Transverse colon (tissue), 4 donors: ENCODE data around the gene PAPOLA. TPM values are rescaled to one million over a fixed set of nuclear protein-coding genes. Genes with fewer than 3 reads are reported as not detected.

Source experiments
- DNase-seq: peaks from one replicate; pipeline ENCODE4 v3.0.0-alpha.2; 2019
- H3K27ac ChIP-seq, 4 donors: fragments of 200-600 bp; sonication (generic); 2 replicates each; pipeline ENCODE4 v1.5.1; 2016 to 2018; ENCODE audit warnings: inconsistent platforms in 4 of 4
- H3K27me3 ChIP-seq: fragments of 200-600 bp; sonication (generic); 2 replicates; pipeline ENCODE4 v1.5.1; 2017; ENCODE audit warnings: inconsistent platforms
- H3K36me3 ChIP-seq, 4 donors: fragments of 200-600 bp; sonication (generic); 2 replicates each; pipeline ENCODE4 v1.5.1; 2017 to 2019; ENCODE audit warnings: inconsistent platforms in 4 of 4
- H3K4me1 ChIP-seq, 4 donors: fragments of 200-600 bp; sonication (generic); 2 replicates each; pipeline ENCODE4 v1.5.1; 2017 to 2020; ENCODE audit warnings: inconsistent platforms in 4 of 4
- H3K4me3 ChIP-seq, 4 donors: fragments of 200-600 bp; sonication (generic); 1 replicate in 1 of 4; 2 replicates in 3 of 4; pipeline versions ENCODE4 v1.5.1 to v1.6.1; 2017 to 2019; ENCODE audit warnings: inconsistent platforms in 4 of 4
- H3K9me3 ChIP-seq, 2 donors: fragments of 200-600 bp; sonication (generic); 2 replicates each; pipeline ENCODE4 v1.5.1; 2017 to 2019; ENCODE audit warnings: inconsistent platforms in 2 of 2
- CTCF ChIP-seq, 5 experiments: fragments of 200-600 bp in 3 of 5; fragments of 450-650 bp in 2 of 5; sonication (generic) in 3 of 5; IDR thresholded peaks; 1 replicate in 2 of 5; 2 replicates in 3 of 5; pipeline ENCODE4 v1.5.1; 2016 to 2017; ENCODE audit warnings: antibody characterized with exemption in 5 of 5, inconsistent platforms in 3 of 5, mild to moderate bottlenecking in 2 of 5, moderate library complexity in 1 of 5
- EP300 ChIP-seq: sonication (generic); formaldehyde crosslinking; IDR thresholded peaks from one replicate; pipeline ENCODE4 v1.6.1; 2017; ENCODE audit warnings: antibody characterized with exemption, low read depth
- POLR2A ChIP-seq: fragments of 450-650 bp; IDR thresholded peaks from one replicate; pipeline ENCODE4 v1.6.1; 2016; ENCODE audit warnings: antibody characterized with exemption, mild to moderate bottlenecking, moderate library complexity
- POLR2AphosphoS5 ChIP-seq, 3 donors: sonication (generic); formaldehyde crosslinking; IDR thresholded peaks; one replicate each; pipeline ENCODE4 v1.6.1; 2016; ENCODE audit warnings: antibody characterized with exemption in 3 of 3
- WGBS, 2 donors: methylation state at CpG; one replicate each; pipeline ENCODE4 v1.1.5; 2018; ENCODE audit warnings: low coverage in 1 of 2; 5-methylcytosine and 5-hydroxymethylcytosine counted together
- in situ Hi-C, 4 donors: fragments of 200-750 bp; cut with MboI; loops; one replicate each; pipeline versions ENCODE4 v1.15.0 to v1.15.1; 2017; ENCODE audit warnings: low sequenced_read_pairs in 3 of 4, low pct_ligation_motif_present in 1 of 4, low pct_unique_long_range_greater_than_20kb in 1 of 4
- intact Hi-C: fragments of 100-400 bp; cut with DNase I; formaldehyde crosslinking; loops from one replicate; pipeline ENCODE4 v1.15.1; 2023; ENCODE audit warnings: low total_unique reads
- total RNA-seq, 4 donors: library from RNA; depleted of rRNA; stranded (reverse); fragments of >200 nt; gene quantifications; one replicate each; pipeline ENCODE4 v1.1.0, GENCODE V29; 2016

PAPOLA gene
- total RNA-seq, 4 donors from 2014 or later, result 166 to 231 (median 193) TPM

DNA sequence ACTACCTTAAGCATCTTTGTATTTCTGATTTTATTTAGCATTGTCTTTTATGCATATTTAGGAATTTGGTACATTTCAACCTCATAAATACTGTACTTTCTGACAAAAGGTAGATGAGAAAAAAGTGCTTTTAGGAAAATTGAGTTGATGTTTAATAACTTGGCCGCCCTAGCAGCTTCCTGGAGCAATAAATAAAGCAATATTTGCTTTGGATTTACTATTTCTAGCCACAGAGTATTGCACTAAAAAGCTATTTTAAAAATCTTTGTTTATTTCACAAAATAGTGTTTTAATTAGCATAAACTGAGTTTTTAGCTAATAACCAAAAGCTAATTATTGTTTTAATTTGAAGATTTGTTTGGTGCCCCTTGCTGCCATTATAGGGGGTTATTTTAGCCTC is 9.5 kb downstream of the PAPOLA start:
- Histone ChIP-seq H3K9me3 (no peaks in the 10 kb centered on the region), H3K36me3 (no peaks in the 10 kb centered on the region), H3K27me3 (no peaks in the 10 kb centered on the region), H3K27ac (no peak overlapping the region), H3K4me3 (no peak overlapping the region), H3K4me1 (peaks cover 8 to 84% (median 49%) of the 10 kb centered on the region in 4 donors)
- TF ChIP-seq POLR2A (no peak), CTCF (IDR thresholded peaks at IDR 0.05) (no peak), POLR2AphosphoS5 (IDR thresholded peaks at IDR 0.05) (no peak), EP300 (no peak)
- 46 to 59% methylated on average over 1 of the region's 1 CpG for WGBS, 2 donors
- DNase-seq, result no peak
- in situ Hi-C loops (no loop called here), intact Hi-C loops (no loop called here)

GRCh38 chr14:96512122-96512521 is 9.9 kb downstream of the PAPOLA start:
- Histone ChIP-seq H3K27ac (no peak overlapping the region), H3K36me3 (no peaks in the 10 kb centered on the region), H3K4me1 (peaks cover 8 to 86% (median 48%) of the 10 kb centered on the region in 4 donors), H3K9me3 (no peaks in the 10 kb centered on the region), H3K4me3 (no peak overlapping the region), H3K27me3 (no peaks in the 10 kb centered on the region)
- DNase-seq, result no peak
- TF ChIP-seq POLR2AphosphoS5 (IDR thresholded peaks at IDR 0.05), result no peak
- TF ChIP-seq CTCF (IDR thresholded peaks at IDR 0.05), result no peak
- TF ChIP-seq EP300, result no peak
- no peak for TF ChIP-seq POLR2A
- in situ Hi-C loops (no loop called here), intact Hi-C loops (no loop called here)
- WGBS, 2 donors, result 73 to 76% methylated on average over 2 of the region's 2 CpGs

- H3K27me3 ChIP-seq, result no peaks in the 10 kb centered on the region
- 75 to 81% methylated on average over 5 of the region's 5 CpGs for WGBS, 2 donors
- intact Hi-C loops, result no loop called here
- TF ChIP-seq POLR2A (no peak), CTCF (IDR thresholded peaks at IDR 0.05) (no peak), POLR2AphosphoS5 (IDR thresholded peaks at IDR 0.05) (no peak), EP300 (no peak)
- H3K27ac ChIP-seq, result no peak overlapping the region
- in situ Hi-C loops, result no loop called here
- no peaks in the 10 kb centered on the region for H3K9me3 ChIP-seq
- H3K4me1 ChIP-seq, result peaks cover 8 to 88% (median 48%) of the 10 kb centered on the region in 4 donors
- H3K36me3 ChIP-seq, result no peaks in the 10 kb centered on the region
- no peak overlapping the region for H3K4me3 ChIP-seq
- no peak for DNase-seq
These were observed 10.6 kb downstream of the PAPOLA start for GRCh38 chr14:96512602-96513397.

DNA sequence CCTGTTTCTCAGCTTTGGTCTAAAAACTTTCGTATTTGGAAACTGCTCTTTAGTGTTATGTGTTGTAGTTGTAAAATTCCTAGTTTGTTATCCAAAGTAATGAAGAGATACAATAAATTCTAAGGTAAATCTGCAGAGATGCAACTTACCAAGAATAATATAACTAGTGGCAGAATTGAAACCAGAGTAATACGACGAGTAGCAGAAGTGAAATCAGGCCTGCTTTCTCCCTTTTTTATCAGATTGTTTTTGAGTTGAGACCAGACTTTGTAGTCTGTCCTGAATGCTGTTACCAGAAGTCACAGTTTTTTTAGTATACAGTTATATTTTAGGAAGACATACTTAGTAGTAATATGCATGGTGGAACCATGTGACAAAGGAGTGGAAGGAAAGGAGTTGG is 12.5 kb downstream of the PAPOLA start:
- intact Hi-C loops, result no loop called here
- H3K4me3 ChIP-seq, result no peak overlapping the region
- H3K27me3 ChIP-seq, result no peaks in the 10 kb centered on the region
- peaks cover 8 to 80% (median 39%) of the 10 kb centered on the region in 4 donors for H3K4me1 ChIP-seq
- DNase-seq, result no peak
- no peak overlapping the region for H3K27ac ChIP-seq
- TF ChIP-seq POLR2A (no peak), EP300 (no peak), CTCF (IDR thresholded peaks at IDR 0.05) (no peak), POLR2AphosphoS5 (IDR thresholded peaks at IDR 0.05) (no peak)
- 66 to 80% methylated on average over 3 of the region's 3 CpGs for WGBS, 2 donors
- in situ Hi-C loops, result no loop called here
- H3K36me3 ChIP-seq, result no peaks in the 10 kb centered on the region
- no peaks in the 10 kb centered on the region for H3K9me3 ChIP-seq
